Measurements from ENCODE around the gene MTR. TPM values are rescaled to one million over a fixed set of nuclear protein-coding genes. Genes with fewer than 3 reads are reported as not detected.

Gene MTR
- polyA plus RNA-seq, 2 donors, result 2.4 to 3.6 TPM

- no peak overlapping the region for H3K27ac ChIP-seq (ENCODE audit: low read depth in 2 of 2, low read length in 1 of 2)
- H3K27me3 ChIP-seq (ENCODE audit: control insufficient read depth in 1 of 2, insufficient read depth in 2 of 2, low read length in 2 of 2), result no peaks in the 10 kb centered on the region
- no peaks in the 10 kb centered on the region for H3K9me3 ChIP-seq (ENCODE audit: control insufficient read depth in 2 of 2, insufficient read depth in 1 of 2, low read depth in 1 of 2, low read length in 1 of 2)
- peaks cover 2% of the 10 kb centered on the region in 2 donors for H3K4me1 ChIP-seq (ENCODE audit: control insufficient read depth in 2 of 2, insufficient read depth in 2 of 2, low read length in 1 of 2)
- H3K4me3 ChIP-seq (ENCODE audit: low read depth in 1 of 2, low read length in 2 of 2), result no peak overlapping the region
- 90 to 92% methylated on average over 18 of the region's 18 CpGs for WGBS, 2 donors
- no peaks in the 10 kb centered on the region for H3K36me3 ChIP-seq (ENCODE audit: control insufficient read depth in 2 of 2, insufficient read depth in 2 of 2, low read length in 1 of 2)
Observed at GRCh38 chr1:236754525-236755210, 40.4 kb upstream of the MTR start.

GRCh38 chr1:236757640-236758039 lies 37.5 kb upstream of the MTR start:
- 81 to 89% methylated on average over 2 of the region's 2 CpGs for WGBS, 2 donors
- no peak overlapping the region for H3K4me3 ChIP-seq (ENCODE audit: low read depth in 1 of 2, low read length in 2 of 2)
- no peak overlapping the region for H3K27ac ChIP-seq (ENCODE audit: low read depth in 2 of 2, low read length in 1 of 2)
- H3K27me3 ChIP-seq (ENCODE audit: control insufficient read depth in 1 of 2, insufficient read depth in 2 of 2, low read length in 2 of 2), result no peaks in the 10 kb centered on the region
- no peaks in the 10 kb centered on the region for H3K36me3 ChIP-seq (ENCODE audit: control insufficient read depth in 2 of 2, insufficient read depth in 2 of 2, low read length in 1 of 2)
- peaks cover 2% of the 10 kb centered on the region in 2 donors for H3K4me1 ChIP-seq (ENCODE audit: control insufficient read depth in 2 of 2, insufficient read depth in 2 of 2, low read length in 1 of 2)
- H3K9me3 ChIP-seq (ENCODE audit: control insufficient read depth in 2 of 2, insufficient read depth in 1 of 2, low read depth in 1 of 2, low read length in 1 of 2), result no peaks in the 10 kb centered on the region

GRCh38 chr1:236759252-236759859 lies 35.7 kb upstream of the MTR start:
- Histone ChIP-seq H3K9me3 (ENCODE audit: control insufficient read depth in 2 of 2, insufficient read depth in 1 of 2, low read depth in 1 of 2, low read length in 1 of 2) (no peaks in the 10 kb centered on the region), H3K4me1 (ENCODE audit: control insufficient read depth in 2 of 2, insufficient read depth in 2 of 2, low read length in 1 of 2) (peaks cover 0 to 2% of the 10 kb centered on the region in 2 donors), H3K27me3 (ENCODE audit: control insufficient read depth in 1 of 2, insufficient read depth in 2 of 2, low read length in 2 of 2) (no peaks in the 10 kb centered on the region), H3K36me3 (ENCODE audit: control insufficient read depth in 2 of 2, insufficient read depth in 2 of 2, low read length in 1 of 2) (no peaks in the 10 kb centered on the region), H3K4me3 (ENCODE audit: low read depth in 1 of 2, low read length in 2 of 2) (no peak overlapping the region), H3K27ac (ENCODE audit: low read depth in 2 of 2, low read length in 1 of 2) (no peak overlapping the region)
- WGBS, 2 donors, result 52 to 53% methylated on average over 3 of the region's 3 CpGs

- Histone ChIP-seq H3K9me3 (ENCODE audit: control insufficient read depth in 2 of 2, insufficient read depth in 1 of 2, low read depth in 1 of 2, low read length in 1 of 2) (no peaks in the 10 kb centered on the region), H3K36me3 (ENCODE audit: control insufficient read depth in 2 of 2, insufficient read depth in 2 of 2, low read length in 1 of 2) (no peaks in the 10 kb centered on the region), H3K4me1 (ENCODE audit: control insufficient read depth in 2 of 2, insufficient read depth in 2 of 2, low read length in 1 of 2) (peaks cover 0 to 2% of the 10 kb centered on the region in 2 donors), H3K27ac (ENCODE audit: low read depth in 2 of 2, low read length in 1 of 2) (no peak overlapping the region), H3K4me3 (ENCODE audit: low read depth in 1 of 2, low read length in 2 of 2) (no peak overlapping the region), H3K27me3 (ENCODE audit: control insufficient read depth in 1 of 2, insufficient read depth in 2 of 2, low read length in 2 of 2) (no peaks in the 10 kb centered on the region)
- WGBS, 2 donors, result 80 to 84% methylated on average over 6 of the region's 6 CpGs
Observed at GRCh38 chr1:236760480-236760879, 34.6 kb upstream of the MTR start.

GRCh38 chr1:236760986-236761385 lies 34.1 kb upstream of the MTR start:
- no peaks in the 10 kb centered on the region for H3K9me3 ChIP-seq (ENCODE audit: control insufficient read depth in 2 of 2, insufficient read depth in 1 of 2, low read depth in 1 of 2, low read length in 1 of 2)
- H3K27me3 ChIP-seq (ENCODE audit: control insufficient read depth in 1 of 2, insufficient read depth in 2 of 2, low read length in 2 of 2), result no peaks in the 10 kb centered on the region
- no peak overlapping the region for H3K4me3 ChIP-seq (ENCODE audit: low read depth in 1 of 2, low read length in 2 of 2)
- H3K27ac ChIP-seq (ENCODE audit: low read depth in 2 of 2, low read length in 1 of 2), result no peak overlapping the region
- H3K36me3 ChIP-seq (ENCODE audit: control insufficient read depth in 2 of 2, insufficient read depth in 2 of 2, low read length in 1 of 2), result no peaks in the 10 kb centered on the region
- peaks cover 0 to 2% of the 10 kb centered on the region in 2 donors for H3K4me1 ChIP-seq (ENCODE audit: control insufficient read depth in 2 of 2, insufficient read depth in 2 of 2, low read length in 1 of 2)
- WGBS, 2 donors, result 86 to 90% methylated on average over 14 of the region's 14 CpGs

GRCh38 chr1:236761397-236762132 lies 33.5 kb upstream of the MTR start:
- no peak overlapping the region for H3K27ac ChIP-seq (ENCODE audit: low read depth in 2 of 2, low read length in 1 of 2)
- no peaks in the 10 kb centered on the region for H3K27me3 ChIP-seq (ENCODE audit: control insufficient read depth in 1 of 2, insufficient read depth in 2 of 2, low read length in 2 of 2)
- WGBS, 2 donors, result 72 to 97% methylated on average over 5 of the region's 5 CpGs
- no peaks in the 10 kb centered on the region for H3K9me3 ChIP-seq (ENCODE audit: control insufficient read depth in 2 of 2, insufficient read depth in 1 of 2, low read depth in 1 of 2, low read length in 1 of 2)
- H3K4me3 ChIP-seq (ENCODE audit: low read depth in 1 of 2, low read length in 2 of 2), result no peak overlapping the region
- H3K4me1 ChIP-seq (ENCODE audit: control insufficient read depth in 2 of 2, insufficient read depth in 2 of 2, low read length in 1 of 2), result peaks cover 2% of the 10 kb centered on the region in 2 donors
- no peaks in the 10 kb centered on the region for H3K36me3 ChIP-seq (ENCODE audit: control insufficient read depth in 2 of 2, insufficient read depth in 2 of 2, low read length in 1 of 2)

- peaks cover 2% of the 10 kb centered on the region in 2 donors for H3K4me1 ChIP-seq (ENCODE audit: control insufficient read depth in 2 of 2, insufficient read depth in 2 of 2, low read length in 1 of 2)
- no peaks in the 10 kb centered on the region for H3K9me3 ChIP-seq (ENCODE audit: control insufficient read depth in 2 of 2, insufficient read depth in 1 of 2, low read depth in 1 of 2, low read length in 1 of 2)
- H3K4me3 ChIP-seq (ENCODE audit: low read depth in 1 of 2, low read length in 2 of 2), result no peak overlapping the region
- H3K27ac ChIP-seq (ENCODE audit: low read depth in 2 of 2, low read length in 1 of 2), result no peak overlapping the region
- H3K27me3 ChIP-seq (ENCODE audit: control insufficient read depth in 1 of 2, insufficient read depth in 2 of 2, low read length in 2 of 2), result no peaks in the 10 kb centered on the region
- no peaks in the 10 kb centered on the region for H3K36me3 ChIP-seq (ENCODE audit: control insufficient read depth in 2 of 2, insufficient read depth in 2 of 2, low read length in 1 of 2)
- WGBS, 2 donors, result 76 to 82% methylated on average over 15 of the region's 15 CpGs
Observed at GRCh38 chr1:236762410-236762809, 32.7 kb upstream of the MTR start.

- H3K9me3 ChIP-seq (ENCODE audit: control insufficient read depth in 2 of 2, insufficient read depth in 1 of 2, low read depth in 1 of 2, low read length in 1 of 2), result no peaks in the 10 kb centered on the region
- no peaks in the 10 kb centered on the region for H3K36me3 ChIP-seq (ENCODE audit: control insufficient read depth in 2 of 2, insufficient read depth in 2 of 2, low read length in 1 of 2)
- no peak overlapping the region for H3K27ac ChIP-seq (ENCODE audit: low read depth in 2 of 2, low read length in 1 of 2)
- no peak overlapping the region for H3K4me3 ChIP-seq (ENCODE audit: low read depth in 1 of 2, low read length in 2 of 2)
- H3K27me3 ChIP-seq (ENCODE audit: control insufficient read depth in 1 of 2, insufficient read depth in 2 of 2, low read length in 2 of 2), result no peaks in the 10 kb centered on the region
- 68 to 83% methylated on average over 6 of the region's 6 CpGs for WGBS, 2 donors
- peaks cover 0 to 2% of the 10 kb centered on the region in 2 donors for H3K4me1 ChIP-seq (ENCODE audit: control insufficient read depth in 2 of 2, insufficient read depth in 2 of 2, low read length in 1 of 2)
Observed at GRCh38 chr1:236765831-236766230, 29.3 kb upstream of the MTR start.

GRCh38 chr1:236766506-236766905 lies 28.6 kb upstream of the MTR start:
- Histone ChIP-seq H3K4me3 (ENCODE audit: low read depth in 1 of 2, low read length in 2 of 2) (no peak overlapping the region), H3K9me3 (ENCODE audit: control insufficient read depth in 2 of 2, insufficient read depth in 1 of 2, low read depth in 1 of 2, low read length in 1 of 2) (no peaks in the 10 kb centered on the region), H3K27me3 (ENCODE audit: control insufficient read depth in 1 of 2, insufficient read depth in 2 of 2, low read length in 2 of 2) (no peaks in the 10 kb centered on the region), H3K4me1 (ENCODE audit: control insufficient read depth in 2 of 2, insufficient read depth in 2 of 2, low read length in 1 of 2) (peaks cover 0 to 2% of the 10 kb centered on the region in 2 donors), H3K36me3 (ENCODE audit: control insufficient read depth in 2 of 2, insufficient read depth in 2 of 2, low read length in 1 of 2) (no peaks in the 10 kb centered on the region), H3K27ac (ENCODE audit: low read depth in 2 of 2, low read length in 1 of 2) (no peak overlapping the region)
- 45 to 46% methylated on average over 3 of the region's 3 CpGs for WGBS, 2 donors

Measured in esophagus (tissue), 2 donors.